IMR-90 (cell line): ENCODE measurements around the gene APCS. TPM values are rescaled to one million over a fixed set of nuclear protein-coding genes. Genes with fewer than 3 reads are reported as not detected.

Experiments used
- ATAC-seq: fragments of 200-7000 bp; cut with Tn5 transposase; 2 replicates; pipeline ENCODE4 v1.9.1; 2020; ENCODE audit warnings: low read depth, mild to moderate bottlenecking, moderate library complexity
- BruUV-seq: library from RNA; stranded (reverse); fragments of 400-500 nt; replicated peaks from 2 replicates; lab custom pipeline; 2021; lab: Mats Ljungman, UMichigan
- CTCF ChIA-PET: fragments of 300-600 bp; formaldehyde crosslinking; extraction: SDS; loops from one replicate; lab custom pipeline; 2021; ENCODE audit warnings: antibody characterized with exemption; lab: Yijun Ruan, JAX
- POLR2A ChIA-PET: fragments of 300-600 bp; sonication (Branson Sonifier 250); formaldehyde crosslinking; loops from one replicate; lab custom pipeline; 2022; ENCODE audit warnings: antibody characterized with exemption; ENCODE audit not compliant: unreplicated experiment; lab: Charles Lee
- DNase-seq: peaks from one replicate; pipeline ENCODE4 v3.0.0; 2013
- H2AFZ ChIP-seq: replicated peaks from 2 replicates; pipeline ENCODE3; 2013; ENCODE audit warnings: low read length, mild to moderate bottlenecking; ENCODE audit not compliant: poor library complexity
- H2AK5ac ChIP-seq: 2 replicates; pipeline ENCODE4 v1.6.1; 2013; ENCODE audit warnings: low read depth, low read length, inconsistent platforms
- H2AK9ac ChIP-seq: replicated peaks from 2 replicates; pipeline ENCODE3; 2013; ENCODE audit warnings: mild to moderate bottlenecking, low read depth, low read length, moderate library complexity; ENCODE audit not compliant: poor library complexity
- H2BK120ac ChIP-seq: 2 replicates; pipeline ENCODE4 v1.6.1; 2013; ENCODE audit warnings: low read depth, low read length, inconsistent platforms
- H2BK15ac ChIP-seq: 3 replicates; pipeline ENCODE4 v1.6.1; 2013; ENCODE audit warnings: low read depth, low read length, inconsistent platforms
- H2BK20ac ChIP-seq: 2 replicates; pipeline ENCODE4 v1.6.1; 2013; ENCODE audit warnings: low read depth, mild to moderate bottlenecking, inconsistent platforms, low read length, moderate library complexity
- H2BK5ac ChIP-seq: 2 replicates; pipeline ENCODE4 v1.6.1; 2013; ENCODE audit warnings: mild to moderate bottlenecking, low read depth, low read length, inconsistent platforms; ENCODE audit not compliant: poor library complexity, severe bottlenecking
- H3K14ac ChIP-seq: replicated peaks from 2 replicates; pipeline ENCODE4 v1.6.1; 2013; ENCODE audit warnings: low read depth, low read length, inconsistent platforms
- H3K18ac ChIP-seq: 2 replicates; pipeline ENCODE4 v1.6.1; 2013; ENCODE audit warnings: low read depth, low read length, control low read depth
- H3K23ac ChIP-seq: 2 replicates; pipeline ENCODE4 v1.6.1; 2013; ENCODE audit warnings: low read depth, low read length, inconsistent platforms
- H3K27ac ChIP-seq: 2 replicates; pipeline ENCODE4 v1.5.1; 2013; ENCODE audit warnings: mild to moderate bottlenecking, control low read depth, low read length; ENCODE audit not compliant: insufficient read depth
- H3K27me3 ChIP-seq: 2 replicates; pipeline ENCODE4 v1.6.1; 2013; ENCODE audit warnings: low read length; ENCODE audit not compliant: control insufficient read depth, insufficient read depth
- H3K36me3 ChIP-seq: 2 replicates; pipeline ENCODE4 v1.6.1; 2013; ENCODE audit warnings: low read length, mixed read lengths; ENCODE audit not compliant: control insufficient read depth, insufficient read depth
- H3K4ac ChIP-seq: 2 replicates; pipeline ENCODE4 v1.6.1; 2013; ENCODE audit warnings: low read depth, low read length, inconsistent platforms
- H3K4me1 ChIP-seq: 2 replicates; pipeline ENCODE4 v1.6.1; 2013; ENCODE audit warnings: low read length, mixed read lengths; ENCODE audit not compliant: control insufficient read depth, insufficient read depth
- H3K4me2 ChIP-seq: 2 replicates; pipeline ENCODE4 v1.6.1; 2013; ENCODE audit warnings: low read depth, mild to moderate bottlenecking, control low read depth, low read length, moderate library complexity
- H3K4me3 ChIP-seq: 2 replicates; pipeline ENCODE4 v1.5.1; 2013; ENCODE audit warnings: low read depth, mild to moderate bottlenecking, control low read depth, low read length, moderate library complexity; ENCODE audit not compliant: insufficient read depth
- H3K56ac ChIP-seq: 2 replicates; pipeline ENCODE4 v1.6.1; 2013; ENCODE audit warnings: low read length, inconsistent platforms; ENCODE audit not compliant: insufficient read depth; ENCODE audit errors: extremely low read depth
- H3K79me1 ChIP-seq, 2 experiments: 2 replicates each; pipeline ENCODE4 v1.6.1; 2013; ENCODE audit warnings: low read length in 2 of 2, inconsistent platforms in 1 of 2, low read depth in 1 of 2
- H3K9ac ChIP-seq: 2 replicates; pipeline ENCODE4 v1.6.1; 2013; ENCODE audit warnings: low read depth, low read length, control low read depth
- H3K9me1 ChIP-seq: 2 replicates; pipeline ENCODE4 v1.6.1; 2013; ENCODE audit warnings: low read length, inconsistent platforms; ENCODE audit not compliant: insufficient read depth
- H3K9me3 ChIP-seq: 2 replicates; pipeline ENCODE4 v1.6.1; 2013; ENCODE audit warnings: low read length; ENCODE audit not compliant: control insufficient read depth, insufficient read depth
- H4K20me1 ChIP-seq: 2 replicates; pipeline ENCODE4 v1.6.1; 2013; ENCODE audit warnings: low read length, inconsistent platforms; ENCODE audit not compliant: insufficient read depth
- H4K5ac ChIP-seq: 2 replicates; pipeline ENCODE4 v1.6.1; 2013; ENCODE audit warnings: mild to moderate bottlenecking, low read depth, low read length, control low read depth
- H4K8ac ChIP-seq, 2 experiments: 2 replicates each; pipeline ENCODE4 v1.6.1; 2013; ENCODE audit warnings: low read depth in 2 of 2, low read length in 2 of 2, control low read depth in 1 of 2, inconsistent platforms in 1 of 2
- H4K91ac ChIP-seq: 2 replicates; pipeline ENCODE4 v1.6.1; 2013; ENCODE audit warnings: low read depth, low read length, inconsistent platforms; ENCODE audit not compliant: insufficient read depth
- BHLHE40 ChIP-seq: fragments of 150-350 bp; IDR thresholded peaks from 2 replicates; pipeline ENCODE4 v1.6.1; 2016; ENCODE audit warnings: mild to moderate bottlenecking, low read depth, low read length
- CEBPB ChIP-seq: IDR thresholded peaks from 2 replicates; pipeline ENCODE4 v1.6.1; 2012; ENCODE audit warnings: low read depth, low read length, improper control_type of control experiment
- CHD1 ChIP-seq: IDR thresholded peaks from 2 replicates; pipeline ENCODE4 v1.6.1; 2012; ENCODE audit warnings: low read depth, low read length, improper control_type of control experiment
- FOS ChIP-seq: fragments of 150-350 bp; IDR thresholded peaks from 2 replicates; pipeline ENCODE4 v1.6.1; 2016; ENCODE audit warnings: low read depth, low read length
- MAFK ChIP-seq: IDR thresholded peaks from 2 replicates; pipeline ENCODE4 v1.6.1; 2012; ENCODE audit warnings: low read depth, low read length, improper control_type of control experiment
- MAZ ChIP-seq: IDR thresholded peaks from 2 replicates; pipeline ENCODE4 v1.6.1; 2012; ENCODE audit warnings: low read depth, mild to moderate bottlenecking, low read length, improper control_type of control experiment, moderate library complexity, borderline replicate concordance
- MXI1 ChIP-seq: IDR thresholded peaks from 2 replicates; pipeline ENCODE4 v1.6.1; 2012; ENCODE audit warnings: low read depth, mild to moderate bottlenecking, low read length, moderate library complexity, borderline replicate concordance
- NFE2L2 ChIP-seq: fragments of 150-350 bp; IDR thresholded peaks from 2 replicates; pipeline ENCODE4 v1.6.1; 2016; ENCODE audit warnings: low read depth, mild to moderate bottlenecking, low read length
- POLR2A ChIP-seq: IDR thresholded peaks from 2 replicates; pipeline ENCODE4 v1.6.1; 2012; ENCODE audit warnings: mild to moderate bottlenecking, low read depth, low read length
- RAD21 ChIP-seq: IDR thresholded peaks from 2 replicates; pipeline ENCODE4 v1.6.1; 2012; ENCODE audit warnings: low read length, improper control_type of control experiment
- RCOR1 ChIP-seq: IDR thresholded peaks from 2 replicates; pipeline ENCODE4 v1.6.1; 2012; ENCODE audit warnings: mild to moderate bottlenecking, low read length, improper control_type of control experiment; ENCODE audit not compliant: insufficient replicate concordance
- RFX5 ChIP-seq: IDR thresholded peaks from 2 replicates; pipeline ENCODE4 v1.8.0; 2012; ENCODE audit warnings: low read depth, mild to moderate bottlenecking, low read length, moderate library complexity
- SMC3 ChIP-seq: fragments of 150-350 bp; IDR thresholded peaks from 2 replicates; pipeline ENCODE4 v1.6.1; 2016; ENCODE audit warnings: low read depth, mild to moderate bottlenecking, antibody characterized with exemption, low read length, moderate library complexity
- WGBS, 2 experiments: methylation state at CpG; one replicate each; pipeline versions ENCODE4 v1.1.5 to v1.1.7; 2013; ENCODE audit warnings: missing lambda C conversion rate in 2 of 2; ENCODE audit not compliant: insufficient read length in 1 of 2; ENCODE audit errors: extremely low coverage in 2 of 2; 5-methylcytosine and 5-hydroxymethylcytosine counted together
- dilution Hi-C: fragments of 300-500 bp; cut with HindIII; formaldehyde crosslinking; loops from one replicate; pipeline ENCODE4 v1.14.3; 2018; ENCODE audit warnings: low sequenced_read_pairs; ENCODE audit not compliant: unreplicated experiment
- in situ Hi-C: fragments of 300-500 bp; cut with MboI; formaldehyde crosslinking; loops from 3 replicates; pipeline ENCODE4 v1.14.3; 2019; ENCODE audit warnings: low sequenced_read_pairs, inconsistent platforms, mixed read lengths
- intact Hi-C: fragments of 100-400 bp; cut with micrococcal nuclease; formaldehyde crosslinking; loops from 2 replicates; pipeline ENCODE4 v1.10.0; 2022
- polyA plus RNA-seq, 3 experiments: library from polyadenylated mRNA; depleted of rRNA; stranded (reverse); fragments of >200 nt; gene quantifications; 2 replicates each; pipeline ENCODE4 v1.2.3, GENCODE V29; 2012; ENCODE audit warnings: low replicate concordance in 1 of 3
- total RNA-seq: library from RNA; depleted of rRNA; stranded (reverse); fragments of >200 nt; gene quantifications from 2 replicates; pipeline ENCODE4 v1.2.3, GENCODE V29; 2012
- TF ChIP-seq, protein P1 (sequence below): fragments of 150-350 bp; IDR thresholded peaks from 2 replicates; pipeline ENCODE4 v1.6.1; 2016; ENCODE audit warnings: low read depth, mild to moderate bottlenecking, low read length, moderate library complexity, borderline replicate concordance
- TF ChIP-seq, protein P2 (sequence below): fragments of 150-350 bp; IDR thresholded peaks from 2 replicates; pipeline ENCODE4 v1.6.1; 2017; ENCODE audit warnings: mild to moderate bottlenecking, antibody characterized with exemption, low read length, low read depth
- TF ChIP-seq, protein P3 (sequence below): conservative IDR thresholded peaks from 2 replicates; pipeline ENCODE4 v1.5.1; 2012; ENCODE audit warnings: mild to moderate bottlenecking, low read depth, low read length, improper control_type of control experiment

The APCS gene
- total and polyA plus RNA-seq, 2 of the 4 experiments (the other 2 are of a cell fraction): not detected

- no peak overlapping the region for H3K14ac ChIP-seq
- ChIA-PET CTCF (interaction anchor here (0.5 to 0.6 kb wide), 2 partner anchors 405 to 865 kb away, joined by 3 to 7 read pairs; no protein-coding TSS in a partner anchor), POLR2A (no interaction called here)
- no peaks in the 10 kb centered on the region for H3K79me1 ChIP-seq
- no peak for DNase-seq
- no peak overlapping the region for H3K4me2 ChIP-seq
- H3K9me1 ChIP-seq: 0 out of 2 replicates have a peak, but pooled peaks cover 3% of the 10 kb centered on the region
- H3K9ac ChIP-seq: no peak overlapping the region
- no peak overlapping the region for H3K56ac ChIP-seq
- H2BK20ac ChIP-seq: peak overlapping the region; percentile 78
- H4K91ac ChIP-seq: no peak overlapping the region
- no peak overlapping the region for H3K4me3 ChIP-seq
- intact Hi-C loops: no loop called here
- no peaks in the 10 kb centered on the region for H3K36me3 ChIP-seq
- no peak overlapping the region for H3K23ac ChIP-seq
- TF ChIP-seq, protein P1, sequence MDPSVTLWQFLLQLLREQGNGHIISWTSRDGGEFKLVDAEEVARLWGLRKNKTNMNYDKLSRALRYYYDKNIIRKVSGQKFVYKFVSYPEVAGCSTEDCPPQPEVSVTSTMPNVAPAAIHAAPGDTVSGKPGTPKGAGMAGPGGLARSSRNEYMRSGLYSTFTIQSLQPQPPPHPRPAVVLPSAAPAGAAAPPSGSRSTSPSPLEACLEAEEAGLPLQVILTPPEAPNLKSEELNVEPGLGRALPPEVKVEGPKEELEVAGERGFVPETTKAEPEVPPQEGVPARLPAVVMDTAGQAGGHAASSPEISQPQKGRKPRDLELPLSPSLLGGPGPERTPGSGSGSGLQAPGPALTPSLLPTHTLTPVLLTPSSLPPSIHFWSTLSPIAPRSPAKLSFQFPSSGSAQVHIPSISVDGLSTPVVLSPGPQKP: no peak
- TF ChIP-seq NFE2L2 (no peak), RCOR1 (no peak), MAFK (no peak), MXI1 (no peak), RAD21 (no peak), MAZ (no peak), CHD1 (no peak), SMC3 (no peak), POLR2A (no peak), RFX5 (no peak), BHLHE40 (no peak), CEBPB (no peak), FOS (no peak)
- TF ChIP-seq, protein P2, sequence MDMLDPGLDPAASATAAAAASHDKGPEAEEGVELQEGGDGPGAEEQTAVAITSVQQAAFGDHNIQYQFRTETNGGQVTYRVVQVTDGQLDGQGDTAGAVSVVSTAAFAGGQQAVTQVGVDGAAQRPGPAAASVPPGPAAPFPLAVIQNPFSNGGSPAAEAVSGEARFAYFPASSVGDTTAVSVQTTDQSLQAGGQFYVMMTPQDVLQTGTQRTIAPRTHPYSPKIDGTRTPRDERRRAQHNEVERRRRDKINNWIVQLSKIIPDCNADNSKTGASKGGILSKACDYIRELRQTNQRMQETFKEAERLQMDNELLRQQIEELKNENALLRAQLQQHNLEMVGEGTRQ: no peak
- TF ChIP-seq, protein P3, sequence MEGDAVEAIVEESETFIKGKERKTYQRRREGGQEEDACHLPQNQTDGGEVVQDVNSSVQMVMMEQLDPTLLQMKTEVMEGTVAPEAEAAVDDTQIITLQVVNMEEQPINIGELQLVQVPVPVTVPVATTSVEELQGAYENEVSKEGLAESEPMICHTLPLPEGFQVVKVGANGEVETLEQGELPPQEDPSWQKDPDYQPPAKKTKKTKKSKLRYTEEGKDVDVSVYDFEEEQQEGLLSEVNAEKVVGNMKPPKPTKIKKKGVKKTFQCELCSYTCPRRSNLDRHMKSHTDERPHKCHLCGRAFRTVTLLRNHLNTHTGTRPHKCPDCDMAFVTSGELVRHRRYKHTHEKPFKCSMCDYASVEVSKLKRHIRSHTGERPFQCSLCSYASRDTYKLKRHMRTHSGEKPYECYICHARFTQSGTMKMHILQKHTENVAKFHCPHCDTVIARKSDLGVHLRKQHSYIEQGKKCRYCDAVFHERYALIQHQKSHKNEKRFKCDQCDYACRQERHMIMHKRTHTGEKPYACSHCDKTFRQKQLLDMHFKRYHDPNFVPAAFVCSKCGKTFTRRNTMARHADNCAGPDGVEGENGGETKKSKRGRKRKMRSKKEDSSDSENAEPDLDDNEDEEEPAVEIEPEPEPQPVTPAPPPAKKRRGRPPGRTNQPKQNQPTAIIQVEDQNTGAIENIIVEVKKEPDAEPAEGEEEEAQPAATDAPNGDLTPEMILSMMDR: no peak
- no peak for ATAC-seq
- no peak overlapping the region for H4K8ac ChIP-seq
- H3K9me3 ChIP-seq: peaks cover 5% of the 10 kb centered on the region; the same call in 1 of the 2 replicates
- H4K5ac ChIP-seq: no peak overlapping the region; the same call in 1 of the 2 replicates
- peak overlapping the region; percentile 64 for H2BK120ac ChIP-seq
- in situ Hi-C loops: no loop called here
- no peaks in the 10 kb centered on the region for H4K20me1 ChIP-seq
- H2AK5ac ChIP-seq: no peak overlapping the region; the same call in 1 of the 2 replicates
- no peak overlapping the region for H3K18ac ChIP-seq
- H3K4me1 ChIP-seq: peaks cover 3% of the 10 kb centered on the region; the same call in 1 of the 2 replicates
- no peaks in the 10 kb centered on the region for H3K27me3 ChIP-seq
- BruUV-seq: no TSS peak
- no CpG with 5 or more reads among the region's 3 CpGs for WGBS, 2 experiments
- no peak overlapping the region for H2BK5ac ChIP-seq
- H3K4ac ChIP-seq: peak overlapping the region; percentile 22; the same call in 1 of the 2 replicates
- H3K27ac ChIP-seq: no peak overlapping the region
- no peak overlapping the region for H2BK15ac ChIP-seq
- dilution Hi-C loops: no loop called here
- H2AK9ac ChIP-seq: no peak overlapping the region
- H2AFZ ChIP-seq: peak overlapping the region; percentile 34
Observed at GRCh38 chr1:159600894-159601293, 13.3 kb downstream of the APCS start.
